GM12878 (cell line): Measurements from ENCODE around the gene SSTR4. TPM values are rescaled to one million over a fixed set of nuclear protein-coding genes. Genes with fewer than 3 reads are reported as not detected.
"Not testable (repeated sequence)": the region's sequence is repeated elsewhere in the genome, so short reads cannot be mapped to it uniquely, and the experiment has no call there.

Experiments used
- ATAC-seq: fragments of 200-7000 bp; cut with Tn5 transposase; 3 replicates; pipeline ENCODE4 v1.9.1; 2020; ENCODE audit warnings: mild to moderate bottlenecking, moderate library complexity
- BruUV-seq: library from RNA; stranded (reverse); fragments of 400-500 nt; replicated peaks from 2 replicates; lab custom pipeline; 2021; lab: Mats Ljungman, UMichigan
- CTCF ChIA-PET: fragments of 300-600 bp; sonication (Branson Sonifier 250); formaldehyde crosslinking; extraction: SDS; loops from one replicate; lab custom pipeline; 2021; ENCODE audit warnings: inconsistent platforms; lab: Yijun Ruan, JAX
- POLR2A ChIA-PET: fragments of 350-600 bp; formaldehyde crosslinking; extraction: SDS; loops from one replicate; lab custom pipeline; 2021; ENCODE audit warnings: inconsistent platforms; lab: Charles Lee
- RAD21 ChIA-PET: fragments of 300-600 bp; sonication (Branson Sonifier 250); formaldehyde crosslinking; loops from one replicate; lab custom pipeline; 2023; ENCODE audit warnings: antibody characterized with exemption; ENCODE audit not compliant: unreplicated experiment; lab: Charles Lee
- SMC1A ChIA-PET: fragments of 300-600 bp; sonication (Branson Sonifier 250); formaldehyde crosslinking; loops from one replicate; lab custom pipeline; 2023; ENCODE audit not compliant: unreplicated experiment, uncharacterized antibody; lab: Charles Lee
- DNase-seq: peaks from one replicate; pipeline ENCODE4 v3.0.0-alpha.2; 2011; ENCODE audit warnings: low read depth, low spot score
- FAIRE-seq: peaks from 3 replicates; lab custom pipeline; 2011; peaks lifted over from hg19 to GRCh38; lab: Jason Lieb, UNC
- H2AFZ ChIP-seq: 2 replicates; pipeline ENCODE4 v1.6.0; 2011; ENCODE audit warnings: low read depth, low read length, control low read depth; ENCODE audit not compliant: control insufficient read depth
- H3K27ac ChIP-seq: 2 replicates; pipeline ENCODE4 v1.5.1; 2011; ENCODE audit warnings: control low read depth; ENCODE audit not compliant: control insufficient read depth, insufficient read depth
- H3K27me3 ChIP-seq, 2 experiments: replicated peaks in 1 of 2; 2 replicates each; pipeline versions ENCODE4 v1.6.0 to v1.6.1; 2011; ENCODE audit warnings: low read length in 1 of 2; ENCODE audit not compliant: control insufficient read depth in 2 of 2, insufficient read depth in 2 of 2
- H3K36me3 ChIP-seq, 2 experiments: 2 replicates each; pipeline ENCODE4 v1.5.1; 2011; ENCODE audit warnings: low read length in 1 of 2; ENCODE audit not compliant: control insufficient read depth in 2 of 2, insufficient read depth in 2 of 2
- H3K4me1 ChIP-seq: 2 replicates; pipeline ENCODE4 v1.6.1; 2011; ENCODE audit warnings: mild to moderate bottlenecking, low read length, moderate library complexity, mixed read lengths; ENCODE audit not compliant: control insufficient read depth, insufficient read depth
- H3K4me2 ChIP-seq: 2 replicates; pipeline ENCODE4 v1.6.0; 2011; ENCODE audit warnings: control low read depth; ENCODE audit not compliant: control insufficient read depth, insufficient read depth
- H3K4me3 ChIP-seq: fragments of 200-600 bp; sonication (generic); 2 replicates; pipeline ENCODE4 v1.5.1; 2016
- H3K79me2 ChIP-seq: 2 replicates; pipeline ENCODE4 v1.6.0; 2011; ENCODE audit warnings: low read length; ENCODE audit not compliant: control insufficient read depth, insufficient read depth
- H3K9ac ChIP-seq: 2 replicates; pipeline ENCODE4 v1.8.0; 2011; ENCODE audit warnings: low read length, control low read depth, mixed read lengths; ENCODE audit not compliant: control insufficient read depth, insufficient read depth
- H3K9me3 ChIP-seq: replicated peaks from 3 replicates; pipeline ENCODE4 v1.5.1; 2011; ENCODE audit warnings: mild to moderate bottlenecking, low read length; ENCODE audit not compliant: control insufficient read depth, insufficient read depth
- H4K20me1 ChIP-seq: 2 replicates; pipeline ENCODE4 v1.6.0; 2011; ENCODE audit not compliant: control insufficient read depth, insufficient read depth
- CBFB ChIP-seq: IDR thresholded peaks from 2 replicates; pipeline ENCODE4 v1.6.1; 2016; ENCODE audit warnings: antibody characterized with exemption, low read depth
- CREM ChIP-seq: IDR thresholded peaks from 2 replicates; pipeline ENCODE4 v1.6.1; 2014; ENCODE audit warnings: antibody characterized with exemption, low read depth
- DPF2 ChIP-seq: fragments of 450-650 bp; IDR thresholded peaks from 2 replicates; pipeline ENCODE4 v1.6.1; 2017; ENCODE audit warnings: mild to moderate bottlenecking
- MYB ChIP-seq: fragments of 150-350 bp; IDR thresholded peaks from 2 replicates; pipeline ENCODE4 v1.6.1; 2014; ENCODE audit warnings: mild to moderate bottlenecking, low read depth, low read length, borderline replicate concordance
- SIX5 ChIP-seq: IDR thresholded peaks from 2 replicates; pipeline ENCODE4 v1.6.1; 2011; ENCODE audit warnings: mild to moderate bottlenecking, low read depth, low read length, moderate library complexity; ENCODE audit not compliant: severe bottlenecking
- SREBF1 ChIP-seq: IDR thresholded peaks from 2 replicates; pipeline ENCODE4 v1.6.1; 2012; ENCODE audit warnings: mild to moderate bottlenecking, low read length
- WGBS: methylation state at CpG from one replicate; pipeline ENCODE4 v1.1.6; 2016; ENCODE audit warnings: low lambda C conversion rate; ENCODE audit not compliant: insufficient replicate concordance, insufficient coverage; ENCODE audit errors: missing lambda C conversion rate; 5-methylcytosine and 5-hydroxymethylcytosine counted together
- in situ Hi-C: fragments of 300-500 bp; cut with MboI; formaldehyde crosslinking; loops from 9 replicates; pipeline ENCODE4 v1.14.3; 2018; ENCODE audit warnings: mixed read lengths
- intact Hi-C: fragments of 100-400 bp; cut with micrococcal nuclease; formaldehyde crosslinking; loops from one replicate; pipeline ENCODE4 v1.14.2; 2022; ENCODE audit not compliant: unreplicated experiment
- polyA plus RNA-seq, 11 experiments: library from polyadenylated mRNA; depleted of rRNA in 4 of 11; unstranded in 6 of 11; stranded (reverse) in 5 of 11; fragments of >200 nt; fragmentation: Nextera tagmentation in 4 of 11; fragmentation: Illumina TruSeq in 1 of 11; extraction: Ambion mirVana in 4 of 11; extraction: Trizol in 1 of 11; gene quantifications; 1 replicate in 1 of 11; 2 replicates in 10 of 11; pipeline versions ENCODE4 v1.2.1 to v1.2.3, GENCODE V29; 2011 to 2016; ENCODE audit warnings: inconsistent platforms in 2 of 11, missing spikeins in 2 of 11, low read depth in 1 of 11
- total RNA-seq, 4 experiments: library from RNA; depleted of rRNA in 3 of 4; stranded (reverse); fragments of >200 nt in 3 of 4; fragmentation: Illumina TruSeq in 1 of 4; extraction: Trizol in 1 of 4; gene quantifications; 2 replicates each; pipeline versions ENCODE4 v1.2.1 to v1.2.3, GENCODE V29; 2013 to 2021
- TF ChIP-seq, protein P1 (sequence below): IDR thresholded peaks from 2 replicates; pipeline ENCODE4 v1.6.1; 2011; ENCODE audit warnings: low read depth, low read length, improper control_type of control experiment, borderline replicate concordance

Gene SSTR4
- total and polyA plus RNA-seq, 10 of the 15 experiments (the other 5 are each of a cell fraction or from before 2014, with no cell fraction given): not detected

DNA sequence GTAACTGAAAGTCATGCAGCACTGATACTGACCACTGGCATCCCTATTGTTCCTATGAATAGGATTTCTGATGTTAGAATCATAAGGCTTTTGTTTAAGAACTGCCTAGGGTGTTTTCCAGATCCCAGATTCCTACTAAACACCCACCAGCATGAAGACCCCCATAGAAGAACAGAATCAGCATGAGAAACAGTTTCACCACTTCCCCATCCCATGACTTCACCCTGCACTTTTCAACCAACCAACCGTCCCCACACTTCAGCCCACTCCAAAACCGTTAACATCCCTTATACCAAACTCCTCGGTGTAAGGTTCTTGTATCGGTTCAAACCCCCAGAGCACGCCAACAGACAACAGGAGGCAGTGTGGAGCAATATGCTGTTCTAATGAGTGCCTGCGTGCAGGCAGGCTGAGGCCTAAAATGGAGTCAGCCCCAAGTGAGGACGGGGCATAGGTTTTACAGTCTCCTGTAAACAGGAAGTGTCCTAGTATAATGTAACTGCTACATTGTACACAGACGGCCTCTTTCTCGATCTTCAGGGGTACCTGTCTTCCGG is 11.4 kb upstream of the SSTR4 start (continued):
- TF ChIP-seq SREBF1 (no peak), MYB (no peak), DPF2 (no peak), CBFB (no peak), CREM (no peak)
- TF ChIP-seq, protein P1, sequence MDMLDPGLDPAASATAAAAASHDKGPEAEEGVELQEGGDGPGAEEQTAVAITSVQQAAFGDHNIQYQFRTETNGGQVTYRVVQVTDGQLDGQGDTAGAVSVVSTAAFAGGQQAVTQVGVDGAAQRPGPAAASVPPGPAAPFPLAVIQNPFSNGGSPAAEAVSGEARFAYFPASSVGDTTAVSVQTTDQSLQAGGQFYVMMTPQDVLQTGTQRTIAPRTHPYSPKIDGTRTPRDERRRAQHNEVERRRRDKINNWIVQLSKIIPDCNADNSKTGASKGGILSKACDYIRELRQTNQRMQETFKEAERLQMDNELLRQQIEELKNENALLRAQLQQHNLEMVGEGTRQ: no peak

- H3K4me2 ChIP-seq: no peak overlapping the region
- TF ChIP-seq CBFB: no peak
- TF ChIP-seq SIX5: no peak
Observed at GRCh38 chr20:23024701-23025100, 10.4 kb upstream of the SSTR4 start.

DNA sequence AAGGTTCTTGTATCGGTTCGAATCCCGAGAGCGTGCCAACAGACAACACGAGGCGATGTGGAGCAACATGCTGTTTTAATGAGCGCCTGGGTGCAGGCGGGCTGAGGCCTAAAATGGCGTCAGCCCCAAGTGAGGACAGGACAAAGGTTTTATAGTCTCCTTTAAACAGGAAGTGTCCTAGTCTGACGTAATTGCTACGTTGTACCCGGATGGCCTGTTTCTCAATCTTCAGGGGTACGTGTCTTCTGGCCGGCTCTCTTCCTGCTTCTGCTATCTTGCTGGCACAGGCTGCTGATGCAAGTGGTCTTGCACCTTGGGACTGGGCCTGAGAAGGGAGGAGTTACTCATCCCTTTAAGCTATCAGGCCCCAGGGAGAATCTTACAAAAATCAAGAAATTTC is 9.6 kb upstream of the SSTR4 start:
- RAD21 ChIA-PET, H3K4me1 ChIP-seq, POLR2A ChIA-PET, H3K27me3 ChIP-seq, BruUV-seq, DNase-seq, H2AFZ ChIP-seq, in situ Hi-C loops, H4K20me1 ChIP-seq, H3K36me3 ChIP-seq, H3K9me3 ChIP-seq, H3K9ac ChIP-seq, H3K4me2 ChIP-seq, intact Hi-C loops, FAIRE-seq, H3K4me3 ChIP-seq, H3K79me2 ChIP-seq, ATAC-seq, H3K27ac ChIP-seq: not testable (repeated sequence)
- ChIA-PET SMC1A (interaction anchor here (0.8 kb wide), 1 partner anchor 209 kb away, joined by 3 read pairs; no protein-coding TSS in a partner anchor), CTCF (interaction anchor here (1.4 kb wide), 1 partner anchor 13 kb away, joined by 3 read pairs; no protein-coding TSS in a partner anchor)
- 71% methylated on average over 14 of the region's 14 CpGs for WGBS

More at GRCh38 chr20:23024701-23025100, 10.4 kb upstream of the SSTR4 start:
- 27% methylated on average over 3 of the region's 3 CpGs for WGBS
- FAIRE-seq (no peak), DNase-seq (no peak), ATAC-seq (no peak)
- ChIA-PET CTCF (interaction anchor here (1.4 kb wide), 1 partner anchor 12 kb away, joined by 3 read pairs; no protein-coding TSS in a partner anchor), SMC1A (no interaction called here), RAD21 (no interaction called here), POLR2A (no interaction called here)
- Histone ChIP-seq H3K9ac (no peak overlapping the region), H2AFZ (no peak overlapping the region), H3K27ac (no peak overlapping the region), H4K20me1 (no peaks in the 10 kb centered on the region), H3K79me2 (no peaks in the 10 kb centered on the region), H3K4me1 (no peaks in the 10 kb centered on the region), H3K4me3 (no peak overlapping the region), H3K9me3 (no peaks in the 10 kb centered on the region), H3K36me3 (no peaks in the 10 kb centered on the region), H3K27me3 (no peaks in the 10 kb centered on the region; a peak in 1 of 4 replicates)
- no TSS peak for BruUV-seq
- in situ Hi-C loops (no loop called here), intact Hi-C loops (no loop called here)
